ENCODE measurements around the gene TRIM24.

Gene TRIM24

GRCh38 chr7:138435231-138435919 is 24.7 kb upstream of the TRIM24 start:
- Histone ChIP-seq H2AFZ (ENCODE audit: low read length) (no peak overlapping the region), H3K9me2 (replicated peaks; ENCODE audit: insufficient read depth, low read length) (no peaks in the 10 kb centered on the region), H3F3A (ENCODE audit: insufficient read depth, low read length) (no peaks in the 10 kb centered on the region), H3K4me1 (ENCODE audit: low read length) (no peaks in the 10 kb centered on the region), H3K36me3 (replicated peaks; ENCODE audit: insufficient read depth, low read length) (no peaks in the 10 kb centered on the region), H3K27me3 (replicated peaks; ENCODE audit: insufficient read depth, low read length) (no peaks in the 10 kb centered on the region), H4K20me1 (ENCODE audit: insufficient read depth, low read length) (no peaks in the 10 kb centered on the region), H3K4me2 (ENCODE audit: low read depth, low read length) (no peak overlapping the region), H3K9ac (ENCODE audit: low read length) (no peak overlapping the region), H3K79me2 (ENCODE audit: low read length) (no peaks in the 10 kb centered on the region), H3K27ac (ENCODE audit: low read length) (no peak overlapping the region), H3K4me3 (ENCODE audit: low read length) (no peak overlapping the region), H3K9me3 (replicated peaks; ENCODE audit: insufficient read depth, low read length) (no peaks in the 10 kb centered on the region)
- TF ChIP-seq EZH2 (optimal IDR thresholded peaks at IDR 0.05; ENCODE audit: low read depth, low read length) (no peak), CTCF (IDR thresholded peaks at IDR 0.05; ENCODE audit: low read length) (no peak), EZH2phosphoT487 (IDR thresholded peaks at IDR 0.05; ENCODE audit: low read length) (no peak)
- DNase-seq = no peak

GRCh38 chr7:138436388-138436787 is 23.7 kb upstream of the TRIM24 start:
- H3K27ac ChIP-seq (ENCODE audit: low read length) = no peak overlapping the region
- H3K4me2 ChIP-seq (ENCODE audit: low read depth, low read length) = no peak overlapping the region
- H3K27me3 ChIP-seq (replicated peaks; ENCODE audit: insufficient read depth, low read length) = no peaks in the 10 kb centered on the region
- H3K4me1 ChIP-seq (ENCODE audit: low read length) = no peaks in the 10 kb centered on the region
- H3K4me3 ChIP-seq (ENCODE audit: low read length) = no peak overlapping the region
- no peaks in the 10 kb centered on the region for H3K9me2 ChIP-seq (replicated peaks; ENCODE audit: insufficient read depth, low read length)
- no peak overlapping the region for H2AFZ ChIP-seq (ENCODE audit: low read length)
- no peak for DNase-seq
- no peaks in the 10 kb centered on the region for H3K36me3 ChIP-seq (replicated peaks; ENCODE audit: insufficient read depth, low read length)
- no peaks in the 10 kb centered on the region for H4K20me1 ChIP-seq (ENCODE audit: insufficient read depth, low read length)
- no peaks in the 10 kb centered on the region for H3F3A ChIP-seq (ENCODE audit: insufficient read depth, low read length)
- H3K9me3 ChIP-seq (replicated peaks; ENCODE audit: insufficient read depth, low read length) = no peaks in the 10 kb centered on the region
- no peaks in the 10 kb centered on the region for H3K79me2 ChIP-seq (ENCODE audit: low read length)
- no peak overlapping the region for H3K9ac ChIP-seq (ENCODE audit: low read length)
- no peak for TF ChIP-seq EZH2phosphoT487 (IDR thresholded peaks at IDR 0.05; ENCODE audit: low read length)
- no peak for TF ChIP-seq EZH2 (optimal IDR thresholded peaks at IDR 0.05; ENCODE audit: low read depth, low read length)
- no peak for TF ChIP-seq CTCF (IDR thresholded peaks at IDR 0.05; ENCODE audit: low read length)

- Histone ChIP-seq H3K79me2 (ENCODE audit: low read length) (no peaks in the 10 kb centered on the region), H3K4me1 (ENCODE audit: low read length) (no peaks in the 10 kb centered on the region), H3K9me3 (replicated peaks; ENCODE audit: insufficient read depth, low read length) (no peaks in the 10 kb centered on the region), H3K36me3 (replicated peaks; ENCODE audit: insufficient read depth, low read length) (no peaks in the 10 kb centered on the region), H3K4me3 (ENCODE audit: low read length) (no peak overlapping the region), H3K9ac (ENCODE audit: low read length) (no peak overlapping the region), H4K20me1 (ENCODE audit: insufficient read depth, low read length) (no peaks in the 10 kb centered on the region), H3K27ac (ENCODE audit: low read length) (no peak overlapping the region), H3K9me2 (replicated peaks; ENCODE audit: insufficient read depth, low read length) (no peaks in the 10 kb centered on the region), H3F3A (ENCODE audit: insufficient read depth, low read length) (no peaks in the 10 kb centered on the region), H3K27me3 (replicated peaks; ENCODE audit: insufficient read depth, low read length) (no peaks in the 10 kb centered on the region), H2AFZ (ENCODE audit: low read length) (no peak overlapping the region), H3K4me2 (ENCODE audit: low read depth, low read length) (no peak overlapping the region)
- TF ChIP-seq EZH2 (optimal IDR thresholded peaks at IDR 0.05; ENCODE audit: low read depth, low read length) (no peak), EZH2phosphoT487 (IDR thresholded peaks at IDR 0.05; ENCODE audit: low read length) (no peak), CTCF (IDR thresholded peaks at IDR 0.05; ENCODE audit: low read length) (no peak)
- DNase-seq = no peak
Observed at GRCh38 chr7:138440460-138440859, 19.6 kb upstream of the TRIM24 start.

All from MM.1S (cell line).